Loucy (cell line): ENCODE data around the gene LAMA4.

Experiments
- H2AFZ ChIP-seq: fragments of 200-600 bp; sonication (generic); 2 replicates; pipeline ENCODE4 v1.6.0; 2016; ENCODE audit warnings: antibody characterized with exemption, mild to moderate bottlenecking, low read length, moderate library complexity
- H3F3A ChIP-seq: fragments of 200-600 bp; 2 replicates; pipeline ENCODE4 v1.6.0; 2016; ENCODE audit warnings: antibody characterized with exemption, low read depth, mild to moderate bottlenecking
- H3K27me3 ChIP-seq: fragments of 200-600 bp; sonication (generic); 2 replicates; pipeline ENCODE4 v1.6.1; 2014; ENCODE audit warnings: low read length, mild to moderate bottlenecking; ENCODE audit not compliant: insufficient read depth, poor library complexity, severe bottlenecking
- H3K36me3 ChIP-seq: fragments of 200-600 bp; sonication (generic); 2 replicates; pipeline ENCODE4 v1.6.1; 2016; ENCODE audit warnings: low read length; ENCODE audit not compliant: insufficient read depth
- H3K4me1 ChIP-seq: fragments of 200-600 bp; sonication (generic); 2 replicates; pipeline ENCODE4 v1.5.1; 2014; ENCODE audit warnings: low read length, mild to moderate bottlenecking; ENCODE audit not compliant: insufficient read depth, poor library complexity, severe bottlenecking
- H3K4me2 ChIP-seq: fragments of 200-600 bp; sonication (generic); 2 replicates; pipeline ENCODE4 v1.6.0; 2014; ENCODE audit warnings: antibody characterized with exemption, low read length, low read depth, mild to moderate bottlenecking; ENCODE audit not compliant: poor library complexity, severe bottlenecking
- H3K4me3 ChIP-seq: fragments of 200-600 bp; sonication (generic); 2 replicates; pipeline ENCODE4 v1.5.1; 2014; ENCODE audit warnings: low read length, mild to moderate bottlenecking, mixed read lengths; ENCODE audit not compliant: poor library complexity, severe bottlenecking
- H3K79me2 ChIP-seq: fragments of 200-600 bp; sonication (generic); 2 replicates; pipeline ENCODE4 v1.6.1; 2014; ENCODE audit warnings: low read length; ENCODE audit not compliant: insufficient read depth
- H3K9ac ChIP-seq: fragments of 200-600 bp; sonication (generic); 2 replicates; pipeline ENCODE4 v1.6.0; 2014; ENCODE audit warnings: mild to moderate bottlenecking, low read depth, low read length, moderate library complexity; ENCODE audit not compliant: poor library complexity, severe bottlenecking
- H3K9me2 ChIP-seq: fragments of 200-600 bp; sonication (generic); replicated peaks from 2 replicates; pipeline ENCODE4 v1.6.1; 2016; ENCODE audit warnings: low read depth, low read length, mixed read lengths
- H3K9me3 ChIP-seq: fragments of 200-600 bp; sonication (generic); 2 replicates; pipeline ENCODE4 v1.6.1; 2014; ENCODE audit warnings: mild to moderate bottlenecking, antibody characterized with exemption, low read length, low read depth; ENCODE audit not compliant: insufficient read depth
- H4K20me1 ChIP-seq: fragments of 200-600 bp; sonication (generic); 2 replicates; pipeline ENCODE4 v1.6.0; 2014; ENCODE audit warnings: antibody characterized with exemption, low read length, mild to moderate bottlenecking; ENCODE audit not compliant: insufficient read depth, poor library complexity, severe bottlenecking
- CTCF ChIP-seq: fragments of 200-600 bp; sonication (generic); conservative IDR thresholded peaks from 2 replicates; pipeline ENCODE4 v1.5.1; 2014; ENCODE audit warnings: mild to moderate bottlenecking, antibody characterized with exemption, low read length
- EZH2phosphoT487 ChIP-seq: fragments of 200-600 bp; IDR thresholded peaks from 2 replicates; pipeline ENCODE4 v1.6.1; 2018; ENCODE audit warnings: antibody characterized with exemption, mild to moderate bottlenecking, moderate library complexity, borderline replicate concordance

Gene LAMA4

GRCh38 chr6:112207131-112207530 is 47.2 kb downstream of the LAMA4 start:
- TF ChIP-seq CTCF, result no peak
- no peak for TF ChIP-seq EZH2phosphoT487
- Histone ChIP-seq H3K36me3 (no peaks in the 10 kb centered on the region), H4K20me1 (no peaks in the 10 kb centered on the region), H3K9me3 (no peaks in the 10 kb centered on the region), H3K4me2 (no peak overlapping the region), H2AFZ (no peak overlapping the region), H3F3A (no peaks in the 10 kb centered on the region), H3K27me3 (peaks cover 34% of the 10 kb centered on the region), H3K9me2 (no peaks in the 10 kb centered on the region), H3K9ac (no peak overlapping the region), H3K79me2 (no peaks in the 10 kb centered on the region), H3K4me1 (no peaks in the 10 kb centered on the region), H3K4me3 (no peak overlapping the region)

- H3K9me2 ChIP-seq, result no peaks in the 10 kb centered on the region
- TF ChIP-seq EZH2phosphoT487 (no peak), CTCF (no peak)
- H2AFZ ChIP-seq, result no peak overlapping the region
- no peaks in the 10 kb centered on the region for H3K9me3 ChIP-seq
- H3F3A ChIP-seq, result no peaks in the 10 kb centered on the region
- H3K4me1 ChIP-seq, result no peaks in the 10 kb centered on the region
- no peak overlapping the region for H3K4me3 ChIP-seq
- H3K79me2 ChIP-seq, result no peaks in the 10 kb centered on the region
- no peaks in the 10 kb centered on the region for H3K36me3 ChIP-seq
- H4K20me1 ChIP-seq, result no peaks in the 10 kb centered on the region
- no peak overlapping the region for H3K9ac ChIP-seq
- no peak overlapping the region for H3K4me2 ChIP-seq
- peaks cover 34% of the 10 kb centered on the region for H3K27me3 ChIP-seq
Observed at GRCh38 chr6:112206110-112206458, 48.3 kb downstream of the LAMA4 start.

GRCh38 chr6:112205427-112206109 is 48.8 kb downstream of the LAMA4 start:
- TF ChIP-seq EZH2phosphoT487, result no peak
- TF ChIP-seq CTCF, result no peak
- Histone ChIP-seq H3K9me3 (no peaks in the 10 kb centered on the region), H3F3A (no peaks in the 10 kb centered on the region), H3K4me3 (no peak overlapping the region), H3K4me2 (no peak overlapping the region), H3K27me3 (peaks cover 30% of the 10 kb centered on the region), H3K36me3 (no peaks in the 10 kb centered on the region), H3K79me2 (no peaks in the 10 kb centered on the region), H3K4me1 (no peaks in the 10 kb centered on the region), H3K9me2 (no peaks in the 10 kb centered on the region), H4K20me1 (no peaks in the 10 kb centered on the region), H2AFZ (no peak overlapping the region), H3K9ac (no peak overlapping the region)
